H1 (cell line): ENCODE data around the gene ZNF92. TPM values are rescaled to one million over a fixed set of nuclear protein-coding genes. Genes with fewer than 3 reads are reported as not detected.

ENCODE experiments used
- CTCF ChIA-PET: fragments of 300-600 bp; sonication (Branson Sonifier 250); formaldehyde crosslinking; loops from one replicate; lab custom pipeline; 2021; ENCODE audit not compliant: partially characterized antibody; lab: Charles Lee
- POLR2A ChIA-PET: fragments of 300-600 bp; sonication (Branson Sonifier 250); formaldehyde crosslinking; loops from one replicate; lab custom pipeline; 2021; ENCODE audit warnings: inconsistent platforms; ENCODE audit not compliant: partially characterized antibody; lab: Charles Lee
- DNase-seq, 2 experiments: peaks; one replicate each; pipeline versions ENCODE4 v3.0.0 to v3.0.0-alpha.2; 2010 to 2022; ENCODE audit warnings: low spot score in 2 of 2, low read depth in 1 of 2, mixed read lengths in 1 of 2
- FAIRE-seq: peaks from 2 replicates; lab custom pipeline; 2011; peaks lifted over from hg19 to GRCh38; lab: Jason Lieb, UNC
- H2AFZ ChIP-seq: 2 replicates; pipeline ENCODE4 v1.8.1; 2012; ENCODE audit warnings: low read length, inconsistent platforms
- H2AK5ac ChIP-seq: 2 replicates; pipeline ENCODE4 v1.6.1; 2013; ENCODE audit warnings: low read depth, low read length
- H2BK120ac ChIP-seq: replicated peaks from 2 replicates; pipeline ENCODE3; 2013; ENCODE audit warnings: low read depth, low read length, inconsistent platforms
- H2BK12ac ChIP-seq: 2 replicates; pipeline ENCODE4 v1.6.1; 2013; ENCODE audit warnings: low read depth, low read length
- H2BK15ac ChIP-seq: 2 replicates; pipeline ENCODE4 v1.6.1; 2013; ENCODE audit warnings: low read length
- H2BK20ac ChIP-seq: 2 replicates; pipeline ENCODE4 v1.6.1; 2013; ENCODE audit warnings: low read length
- H2BK5ac ChIP-seq: 2 replicates; pipeline ENCODE4 v1.6.1; 2013; ENCODE audit warnings: low read depth, low read length
- H3K14ac ChIP-seq: 2 replicates; pipeline ENCODE4 v1.6.1; 2013; ENCODE audit warnings: inconsistent platforms; ENCODE audit not compliant: insufficient read length
- H3K18ac ChIP-seq: 2 replicates; pipeline ENCODE4 v1.6.1; 2013; ENCODE audit warnings: low read length; ENCODE audit errors: extremely low read depth
- H3K23ac ChIP-seq: 2 replicates; pipeline ENCODE4 v1.6.1; 2013; ENCODE audit warnings: inconsistent platforms; ENCODE audit not compliant: insufficient read length
- H3K23me2 ChIP-seq: 2 replicates; pipeline ENCODE4 v1.6.1; 2013; ENCODE audit warnings: low read depth, low read length
- H3K27ac ChIP-seq: 2 replicates; pipeline ENCODE4 v1.6.1; 2011; ENCODE audit warnings: low read depth, low read length, inconsistent platforms
- H3K27me3 ChIP-seq, 4 experiments: replicated peaks in 1 of 4; 1 replicate in 1 of 4; 2 replicates in 3 of 4; pipeline versions ENCODE4 v1.6.1 to v1.8.1; 2011 to 2013; ENCODE audit warnings: low read length in 3 of 4, mild to moderate bottlenecking in 3 of 4, inconsistent platforms in 2 of 4, mixed read lengths in 2 of 4, moderate library complexity in 1 of 4; ENCODE audit not compliant: control insufficient read depth in 3 of 4, insufficient read depth in 3 of 4; ENCODE audit errors: extremely low read depth in 1 of 4
- H3K36me3 ChIP-seq, 4 experiments: 2 replicates each; pipeline versions ENCODE4 v1.6.1 to v1.8.1; 2011 to 2013; ENCODE audit warnings: mild to moderate bottlenecking in 4 of 4, low read length in 3 of 4, moderate library complexity in 2 of 4, control low read depth in 1 of 4, inconsistent platforms in 1 of 4; ENCODE audit not compliant: insufficient read depth in 4 of 4, control insufficient read depth in 2 of 4
- H3K4ac ChIP-seq: replicated peaks from 2 replicates; pipeline ENCODE3; 2013; ENCODE audit warnings: low read length, low read depth, mixed read lengths, inconsistent platforms; ENCODE audit not compliant: insufficient read length
- H3K4me1 ChIP-seq, 4 experiments: replicated peaks in 1 of 4; 1 replicate in 1 of 4; 2 replicates in 3 of 4; pipeline versions ENCODE4 v1.6.1 to v1.8.1; 2011 to 2013; ENCODE audit warnings: low read length in 3 of 4, inconsistent platforms in 2 of 4, mixed read lengths in 1 of 4; ENCODE audit not compliant: insufficient read depth in 4 of 4, control insufficient read depth in 3 of 4
- H3K4me2 ChIP-seq, 2 experiments: 2 replicates each; pipeline versions ENCODE4 v1.6.1 to v1.8.1; 2011 to 2013; ENCODE audit warnings: low read depth in 2 of 2, low read length in 2 of 2, control low read depth in 1 of 2, inconsistent platforms in 1 of 2, mild to moderate bottlenecking in 1 of 2; ENCODE audit not compliant: insufficient read depth in 1 of 2
- H3K4me3 ChIP-seq, 4 experiments: fragments of 200-600, 300-600 bp in 1 of 4; sonication (generic), shearing (Covaris generic), sonication (Bioruptor Twin) in 1 of 4; 2 replicates each; pipeline versions ENCODE4 v1.5.1 to v1.8.1; 2011 to 2016; ENCODE audit warnings: low read length in 4 of 4, low read depth in 3 of 4, control low read depth in 2 of 4, inconsistent platforms in 2 of 4, mild to moderate bottlenecking in 2 of 4, mixed read lengths in 1 of 4, moderate library complexity in 1 of 4; ENCODE audit not compliant: insufficient read depth in 2 of 4; ENCODE audit errors: extremely low read depth in 1 of 4
- H3K56ac ChIP-seq: replicated peaks from 2 replicates; pipeline ENCODE3; 2013; ENCODE audit warnings: low read depth, mild to moderate bottlenecking, mixed read lengths, low read length, inconsistent platforms; ENCODE audit not compliant: insufficient read length
- H3K79me1 ChIP-seq: 2 replicates; pipeline ENCODE4 v1.6.1; 2013; ENCODE audit warnings: low read depth, low read length, control low read depth
- H3K79me2 ChIP-seq, 2 experiments: 2 replicates each; pipeline versions ENCODE4 v1.6.1 to v1.8.1; 2012 to 2013; ENCODE audit warnings: low read length in 2 of 2, mild to moderate bottlenecking in 2 of 2, inconsistent platforms in 1 of 2; ENCODE audit not compliant: insufficient read depth in 2 of 2, control insufficient read depth in 1 of 2
- H3K9ac ChIP-seq, 4 experiments: replicated peaks in 1 of 4; 1 replicate in 1 of 4; 2 replicates in 3 of 4; pipeline versions ENCODE4 v1.6.1 to v1.8.1; 2011 to 2013; ENCODE audit warnings: low read depth in 3 of 4, low read length in 3 of 4, control low read depth in 2 of 4, mild to moderate bottlenecking in 2 of 4, moderate library complexity in 2 of 4, inconsistent platforms in 1 of 4; ENCODE audit errors: extremely low read depth in 1 of 4
- H3K9me3 ChIP-seq, 2 experiments: 2 replicates each; pipeline versions ENCODE4 v1.6.1 to v1.8.1; 2012 to 2013; ENCODE audit warnings: mild to moderate bottlenecking in 2 of 2, moderate library complexity in 2 of 2, control low read depth in 1 of 2, inconsistent platforms in 1 of 2, low read depth in 1 of 2, low read length in 1 of 2, mixed read lengths in 1 of 2; ENCODE audit not compliant: insufficient read depth in 2 of 2
- H4K20me1 ChIP-seq, 2 experiments: replicated peaks in 1 of 2; 2 replicates each; pipeline versions ENCODE3 to v1.8.1; 2011 to 2013; ENCODE audit warnings: inconsistent platforms in 2 of 2, low read length in 2 of 2, mild to moderate bottlenecking in 1 of 2; ENCODE audit not compliant: insufficient read depth in 2 of 2, control insufficient read depth in 1 of 2
- H4K5ac ChIP-seq: 2 replicates; pipeline ENCODE4 v1.6.1; 2013; ENCODE audit warnings: low read length, low read depth, mixed read lengths, inconsistent platforms; ENCODE audit not compliant: insufficient read length
- H4K8ac ChIP-seq: 2 replicates; pipeline ENCODE4 v1.8.0; 2013; ENCODE audit warnings: mild to moderate bottlenecking, moderate library complexity, low read length, inconsistent platforms; ENCODE audit not compliant: insufficient read depth; ENCODE audit errors: extremely low read depth
- H4K91ac ChIP-seq: replicated peaks from 2 replicates; pipeline ENCODE3; 2013; ENCODE audit warnings: low read length, mixed read lengths, inconsistent platforms; ENCODE audit not compliant: insufficient read length
- ASH2L ChIP-seq: fragments of 200-600, 300-600 bp; sonication (generic); IDR thresholded peaks from one replicate; pipeline ENCODE4 v1.7.1; 2017; ENCODE audit warnings: low read length
- BCL11A ChIP-seq, 2 experiments: IDR thresholded peaks; one replicate each; pipeline ENCODE4 v1.6.1; 2011; ENCODE audit warnings: low read depth in 2 of 2, low read length in 2 of 2, mild to moderate bottlenecking in 2 of 2
- CBX8 ChIP-seq: fragments of 300-800, 300-1000 bp; sonication (generic); IDR thresholded peaks from 2 replicates; pipeline ENCODE4 v1.7.1; 2016; ENCODE audit warnings: low read depth, low read length, borderline replicate concordance
- CHD2 ChIP-seq: IDR thresholded peaks from 2 replicates; pipeline ENCODE4 v1.6.1; 2012; ENCODE audit warnings: low read length, improper control_type of control experiment
- CTBP2 ChIP-seq: IDR thresholded peaks from 2 replicates; pipeline ENCODE4 v1.7.0; 2011; ENCODE audit warnings: borderline replicate concordance, mild to moderate bottlenecking, moderate library complexity, mixed read lengths, low read length; ENCODE audit not compliant: insufficient read depth, insufficient read length
- EGR1 ChIP-seq: IDR thresholded peaks from 2 replicates; pipeline ENCODE4 v1.6.1; 2011; ENCODE audit warnings: low read depth, low read length, borderline replicate concordance
- SAP30 ChIP-seq: fragments of 300-600 bp; sonication (generic); IDR thresholded peaks from 2 replicates; pipeline ENCODE4 v1.7.1; 2012; ENCODE audit warnings: low read length, moderate library complexity, mild to moderate bottlenecking, inconsistent platforms; ENCODE audit not compliant: insufficient read depth, insufficient replicate concordance
- SP4 ChIP-seq: IDR thresholded peaks from 2 replicates; pipeline ENCODE4 v1.6.1; 2012; ENCODE audit warnings: low read length, inconsistent platforms
- TAF1 ChIP-seq: IDR thresholded peaks from 2 replicates; pipeline ENCODE4 v1.6.1; 2011; ENCODE audit warnings: mild to moderate bottlenecking, low read depth, low read length
- TCF12 ChIP-seq: IDR thresholded peaks from 2 replicates; pipeline ENCODE4 v1.6.1; 2011; ENCODE audit warnings: low read depth, mild to moderate bottlenecking, low read length
- TEAD4 ChIP-seq: IDR thresholded peaks from 2 replicates; pipeline ENCODE4 v1.6.1; 2012; ENCODE audit warnings: low read depth, low read length, inconsistent platforms, mixed read lengths
- ZNF274 ChIP-seq: IDR thresholded peaks from 2 replicates; pipeline ENCODE4 v1.7.0; 2012; ENCODE audit warnings: low read length, borderline replicate concordance; ENCODE audit errors: extremely low read depth
- WGBS, 2 experiments: shearing (Covaris generic) in 1 of 2; methylation state at CpG; one replicate each; pipeline versions ENCODE4 v1.1.6 to v1.1.7; 2013 to 2015; ENCODE audit warnings: low lambda C conversion rate in 2 of 2, mixed read lengths in 2 of 2, inconsistent platforms in 1 of 2, low coverage in 1 of 2, missing lambda C conversion rate in 1 of 2; ENCODE audit not compliant: insufficient replicate concordance in 2 of 2, insufficient coverage in 1 of 2, insufficient read length in 1 of 2; ENCODE audit errors: extremely low coverage in 1 of 2, missing lambda C conversion rate in 1 of 2; 5-methylcytosine and 5-hydroxymethylcytosine counted together
- polyA plus RNA-seq, 7 experiments: library from polyadenylated mRNA; depleted of rRNA in 3 of 7; stranded (reverse) in 5 of 7; unstranded in 2 of 7; fragments of >200 nt in 5 of 7; fragments of 200-250 nt in 2 of 7; gene quantifications; 1 replicate in 5 of 7; 2 replicates in 1 of 7; 4 replicates in 1 of 7; pipeline versions ENCODE4 v1.2.1 to v1.2.3, GENCODE V29; 2011 to 2013; ENCODE audit warnings: missing spikeins in 2 of 7, mixed read lengths in 2 of 7
- total RNA-seq: library from RNA; stranded (reverse); fragmentation: NEBNext Ultra II Directional; extraction: Animal tissue kit (Norgen Biotek cat#: 25700); gene quantifications from 2 replicates; pipeline ENCODE4 v1.2.1, GENCODE V29; 2021

ZNF92 gene
- total and polyA plus RNA-seq, 2 of the 8 experiments (the other 6 are each of a cell fraction or from before 2014, with no cell fraction given) = 2.8 to 39.8 TPM

- FAIRE-seq = no peak
- H2BK5ac ChIP-seq = no peak overlapping the region
- 93% methylated on average over 3 of the region's 3 CpGs; no CpG with 5 or more reads in 1 of the 2 experiments for WGBS, 2 experiments
Measured at GRCh38 chr7:65369843-65370242, 3.8 kb upstream of the ZNF92 start.

More at GRCh38 chr7:65369843-65370242, 3.8 kb upstream of the ZNF92 start:
- no peak overlapping the region for H3K4ac ChIP-seq
- no peak overlapping the region for H4K91ac ChIP-seq
- POLR2A ChIA-PET = interaction anchor here (1.1 kb wide), 1 partner anchor 71 kb away, joined by 3 read pairs; no protein-coding TSS in a partner anchor
- H3K27ac ChIP-seq = no peak overlapping the region
- H3K27me3 ChIP-seq = no peaks in the 10 kb centered on the region
- H2BK15ac ChIP-seq = no peak overlapping the region
- no peak overlapping the region for H2AFZ ChIP-seq
- no peaks in the 10 kb centered on the region; the same call in 1 of the 2 replicates for H3K23me2 ChIP-seq
- H2BK20ac ChIP-seq = no peak overlapping the region
- peaks cover 3 to 8% of the 10 kb centered on the region in 2 experiments; a peak in 3 of 4 replicates for H3K79me2 ChIP-seq
- peaks cover 0 to 2% of the 10 kb centered on the region in 2 experiments for H4K20me1 ChIP-seq
- H3K9ac ChIP-seq = no peak overlapping the region
- no peak overlapping the region for H2BK12ac ChIP-seq
- H3K56ac ChIP-seq = no peak overlapping the region
- H3K36me3 ChIP-seq = no peaks in the 10 kb centered on the region
- H3K4me1 ChIP-seq = peaks cover 0 to 2% (median 0%) of the 10 kb centered on the region in 4 experiments; a peak in 1 of 7 replicates
- H3K9me3 ChIP-seq = no peaks in the 10 kb centered on the region
- no peak overlapping the region for H3K23ac ChIP-seq
- no peak overlapping the region for H2AK5ac ChIP-seq
- no peak overlapping the region for H3K4me2 ChIP-seq
- DNase-seq = no peak
- CTCF ChIA-PET = no interaction called here
- H3K14ac ChIP-seq = no peak overlapping the region
- H3K4me3 ChIP-seq = no peak overlapping the region
- no peak overlapping the region for H4K8ac ChIP-seq
- TF ChIP-seq CTBP2 = no peak
- no peak for TF ChIP-seq SAP30
- TF ChIP-seq BCL11A (IDR thresholded peaks at IDR 0.05; ENCODE audit: low read depth in 2 of 2, low read length in 2 of 2) = no peak
- TF ChIP-seq TAF1 = no peak
- TF ChIP-seq ZNF274 = no peak
- TF ChIP-seq CBX8 = no peak
- no peak for TF ChIP-seq TEAD4
- TF ChIP-seq CHD2 = no peak
- no peak for TF ChIP-seq SP4
- TF ChIP-seq ASH2L = no peak
- TF ChIP-seq TCF12 = no peak
- TF ChIP-seq EGR1 = no peak
- no peaks in the 10 kb centered on the region for H3K79me1 ChIP-seq
- no peak overlapping the region for H3K18ac ChIP-seq
- no peak overlapping the region for H2BK120ac ChIP-seq
- no peak overlapping the region for H4K5ac ChIP-seq
